ENCODE results near the gene EREG.

- TF ChIP-seq CTCF (IDR thresholded peaks at IDR 0.05) (no peak), POLR2A (IDR thresholded peaks at IDR 0.05) (no peak)
Observed at GRCh38 chr4:74315376-74315775, 49.6 kb upstream of the EREG start.

Measured in esophagus squamous epithelium (tissue), 4 donors.